HG03342 (cell line): Measurements from ENCODE around the gene SMR3B.

ENCODE experiments used
- ATAC-seq: cut with Tn5 transposase; IDR thresholded peaks from one replicate; pipeline ENCODE4 v1.9.1; 2021; ENCODE audit warnings: mild to moderate bottlenecking, moderate library complexity; ENCODE audit not compliant: unreplicated experiment

Gene SMR3B

DNA sequence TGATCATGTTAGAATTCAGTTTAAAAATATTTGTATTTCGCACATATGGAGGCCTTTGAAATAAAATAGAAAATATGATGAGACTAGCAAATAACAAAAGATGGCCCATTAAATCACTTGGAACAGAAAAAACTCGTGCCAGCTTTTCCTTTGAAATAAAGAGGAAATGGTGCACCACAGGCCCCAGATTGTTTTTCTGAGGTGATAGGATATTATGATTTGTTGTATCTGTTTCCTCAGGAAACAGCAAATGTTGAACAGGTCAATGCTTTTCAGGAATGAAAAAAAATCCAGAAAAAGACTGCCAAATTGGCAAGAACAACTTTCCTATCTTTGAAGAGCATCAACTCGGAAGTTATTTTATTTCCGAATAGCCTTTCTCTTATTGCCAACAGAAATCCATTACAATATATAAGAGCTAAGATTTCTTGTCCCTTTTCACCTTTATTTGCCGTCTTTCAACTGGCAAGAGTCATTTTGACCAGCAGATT is at the start of gene SMR3B:
SMR3B (plus strand) TSS at position 441 of the 491 bp plus-strand sequence. CDS start 1,380 bp downstream, outside the sequence.
- no peak for ATAC-seq

DNA sequence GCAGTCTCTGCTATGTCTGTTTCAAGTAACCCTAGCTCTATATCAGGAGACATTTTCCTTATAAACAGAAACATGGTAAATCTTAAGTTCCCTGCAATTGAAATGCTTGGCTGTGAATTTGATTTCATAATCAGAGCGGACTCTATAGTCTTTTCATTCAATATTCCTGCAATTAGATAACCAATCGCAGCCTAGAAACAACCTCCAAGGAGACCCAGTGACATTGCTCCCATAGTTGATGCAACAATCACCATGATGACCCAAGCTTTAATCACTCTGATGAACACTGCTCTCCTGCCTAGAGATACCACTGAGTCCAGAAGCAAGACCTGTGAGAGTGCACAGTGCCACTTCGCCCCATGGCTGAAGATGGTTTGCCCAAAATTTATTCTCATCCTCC is 48.2 kb upstream of the SMR3B start, which contains the start of gene CABS1:
CABS1 (plus strand) TSS at position 301 of the 400 bp plus-strand sequence; CDS start at position 360, 59 bp downstream.
- ATAC-seq = no peak

DNA sequence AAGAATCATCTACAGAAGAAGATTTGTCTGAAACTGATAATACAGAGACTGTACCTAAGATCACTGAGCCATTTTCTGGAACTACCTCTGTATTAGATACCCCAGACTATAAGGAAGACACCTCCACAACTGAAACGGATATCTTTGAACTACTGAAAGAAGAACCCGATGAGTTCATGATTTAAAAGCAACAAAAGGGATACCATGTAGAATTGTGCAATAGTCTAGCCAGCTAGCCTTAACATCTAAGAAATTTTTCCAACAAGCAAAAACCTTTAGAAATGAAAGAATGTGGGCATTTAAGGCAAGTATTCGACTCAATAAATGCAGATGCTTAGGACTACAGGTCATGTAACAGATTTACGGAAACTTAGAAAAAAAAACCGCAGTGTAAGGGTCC is 46.9 kb upstream of the SMR3B start:
- no peak for ATAC-seq

DNA sequence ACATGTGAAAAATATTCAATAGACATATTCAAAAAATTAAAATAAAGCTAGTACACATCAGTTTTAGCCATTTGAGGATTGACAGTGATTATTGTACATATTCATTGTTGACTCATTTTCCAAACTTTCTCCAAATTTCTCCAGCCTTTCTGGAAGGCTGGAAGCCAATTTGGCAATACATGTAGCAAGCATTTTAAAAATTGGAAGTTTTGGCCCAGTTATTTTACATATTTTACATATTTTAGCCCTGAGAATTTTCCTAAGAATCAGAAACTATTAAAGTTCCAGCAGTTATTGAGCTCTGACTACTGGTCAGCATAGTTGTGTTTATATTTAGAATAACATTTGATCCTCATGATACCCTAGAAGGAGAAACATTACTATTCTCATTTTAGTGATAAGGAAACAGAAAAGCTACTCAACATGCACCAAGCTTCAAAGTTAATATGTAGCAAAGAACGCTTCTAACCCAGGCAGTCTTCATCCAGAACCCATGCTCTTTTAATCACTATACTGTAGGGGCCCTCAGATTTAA is 45.0 kb upstream of the SMR3B start:
- no peak for ATAC-seq

DNA sequence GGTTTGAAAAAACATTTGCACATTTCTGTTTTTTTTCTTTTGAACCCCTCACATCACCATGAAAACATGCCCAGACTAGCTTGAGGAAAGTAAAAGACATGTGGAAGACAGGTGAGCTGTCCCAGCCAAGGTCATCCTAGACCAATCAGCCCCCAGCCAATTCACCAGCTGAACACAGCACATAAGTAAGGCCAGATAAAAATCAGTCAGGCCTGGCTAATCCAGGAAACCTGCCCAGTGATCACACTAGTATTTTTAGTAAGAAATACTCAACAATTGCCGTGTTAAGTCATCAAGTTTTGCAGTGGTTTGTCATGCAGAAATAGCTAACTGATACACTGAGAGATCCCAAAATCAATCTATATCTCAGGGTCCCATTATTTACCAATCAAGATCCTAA is 26.7 kb upstream of the SMR3B start:
- no peak for ATAC-seq

DNA sequence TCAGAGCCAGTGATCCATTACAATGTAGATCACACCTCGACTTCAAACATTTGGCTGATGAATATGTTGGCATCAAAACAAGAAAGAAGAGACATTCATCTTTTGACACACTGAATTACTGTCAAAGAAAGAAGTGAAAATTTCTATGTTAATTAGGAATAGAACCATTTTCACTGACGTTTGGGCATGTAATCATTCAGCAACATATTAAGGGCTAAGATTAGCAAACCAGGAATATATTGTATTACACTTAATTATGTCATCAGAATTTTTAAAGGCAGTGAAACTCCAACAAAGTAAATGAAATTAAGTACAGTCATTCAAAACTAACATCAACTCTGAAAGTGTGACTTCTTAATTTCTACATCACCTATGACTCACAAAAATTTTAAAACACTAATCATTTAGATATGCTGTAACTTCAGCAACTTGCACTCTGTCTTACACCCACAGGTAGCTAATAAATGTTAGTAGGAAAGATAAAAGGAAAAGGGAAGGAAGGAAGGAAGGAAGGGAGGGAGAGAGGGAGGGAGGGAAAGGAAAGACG is 23.7 kb upstream of the SMR3B start:
- no peak for ATAC-seq

DNA sequence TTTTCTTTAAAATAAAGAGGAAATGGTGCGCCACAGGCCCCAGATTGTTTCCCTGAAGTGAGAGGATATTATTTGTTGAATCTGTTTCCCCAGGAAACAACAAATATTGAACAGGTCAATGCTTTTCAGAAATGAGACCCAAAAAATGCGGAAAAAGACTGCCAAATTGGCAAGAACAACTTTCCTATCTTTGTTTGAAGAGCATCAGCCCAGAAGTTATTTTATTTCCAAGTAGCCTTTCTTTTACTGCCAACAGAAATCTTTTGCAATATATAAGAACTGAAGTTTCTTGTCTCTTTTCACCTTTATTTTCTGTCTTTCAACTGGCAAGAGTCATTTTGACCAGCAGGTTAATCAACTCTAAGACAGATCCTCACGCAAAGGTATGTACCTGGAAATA is 22.5 kb upstream of the SMR3B start, which contains the start of gene SMR3A:
SMR3A (plus strand) TSS at position 301 of the 400 bp plus-strand sequence. CDS start 1,356 bp downstream, outside the sequence.
- ATAC-seq = no peak

DNA sequence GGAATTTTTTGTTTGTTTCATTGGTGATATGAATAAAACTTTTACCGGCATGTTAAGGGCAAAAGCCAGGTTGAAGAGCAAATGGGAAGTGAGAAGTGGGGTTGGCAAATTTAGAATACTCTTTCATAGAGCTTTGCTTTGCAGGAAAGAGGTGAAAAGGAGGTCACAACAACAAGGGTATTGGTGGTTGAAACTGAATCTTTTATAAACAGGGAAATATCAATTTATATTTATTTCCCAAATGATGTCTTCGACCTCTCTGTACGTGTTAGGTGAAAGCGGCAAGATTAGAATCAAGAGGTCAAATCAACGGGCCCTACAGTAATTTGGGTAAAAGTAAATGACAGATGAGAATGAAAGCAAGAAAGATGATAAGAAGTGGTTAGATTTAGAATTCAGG is 18.9 kb upstream of the SMR3B start:
- ATAC-seq = no peak

DNA sequence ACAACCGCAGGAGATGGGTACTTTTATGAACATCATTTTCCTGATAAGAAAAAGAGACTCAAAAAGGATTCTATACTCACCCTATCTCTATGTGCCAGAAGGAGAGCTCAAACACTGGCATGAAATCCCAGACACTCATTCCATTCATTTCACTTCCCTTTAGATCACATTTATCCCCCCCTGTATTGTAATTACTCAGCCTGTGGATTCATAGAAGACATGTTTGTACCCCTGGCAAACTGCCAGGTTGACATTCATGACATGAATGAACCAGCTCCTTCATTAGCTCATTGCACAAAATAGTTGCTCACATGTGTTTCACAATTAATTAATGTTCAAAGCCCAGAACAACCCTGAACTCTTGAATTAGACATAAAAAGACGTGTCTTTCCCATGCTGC is 17.5 kb upstream of the SMR3B start:
- ATAC-seq = peak; percentile 39

DNA sequence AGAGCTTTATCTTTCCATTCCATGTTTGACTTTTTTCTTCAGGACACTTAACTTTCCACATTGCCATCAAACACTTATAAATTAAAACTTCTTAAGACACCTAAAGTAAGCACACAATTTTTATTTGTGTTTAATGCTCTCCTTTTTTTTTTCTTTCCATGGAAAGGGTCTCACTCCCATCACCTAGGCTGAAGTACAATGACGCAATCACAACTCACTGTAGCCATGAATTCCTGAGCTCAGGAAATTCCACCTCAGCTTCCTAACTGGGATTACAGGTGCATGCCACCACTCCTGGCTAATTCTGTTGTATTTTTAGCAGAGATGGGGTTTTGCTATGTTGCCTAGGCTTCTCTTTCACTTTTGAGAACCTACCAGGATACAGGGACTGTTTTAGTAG is 15.1 kb upstream of the SMR3B start:
- no peak for ATAC-seq

DNA sequence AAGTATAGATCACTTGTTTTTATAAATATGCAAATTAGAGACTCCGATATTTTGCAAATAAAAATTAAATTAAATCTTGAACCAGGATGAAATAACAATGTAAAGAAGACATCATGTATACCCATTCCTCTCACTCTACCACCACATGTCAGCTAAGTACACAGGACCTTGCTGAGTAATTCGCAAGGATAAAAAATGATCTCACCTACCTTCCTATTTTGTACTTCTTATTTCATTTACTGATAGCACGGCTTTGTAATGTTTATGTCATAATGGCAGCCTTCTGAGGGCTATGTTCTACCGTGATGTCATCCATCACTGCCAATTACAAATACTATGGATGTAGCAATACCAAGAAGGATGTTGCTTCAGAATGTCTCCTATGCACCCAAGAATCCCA is 10.9 kb upstream of the SMR3B start:
- no peak for ATAC-seq

DNA sequence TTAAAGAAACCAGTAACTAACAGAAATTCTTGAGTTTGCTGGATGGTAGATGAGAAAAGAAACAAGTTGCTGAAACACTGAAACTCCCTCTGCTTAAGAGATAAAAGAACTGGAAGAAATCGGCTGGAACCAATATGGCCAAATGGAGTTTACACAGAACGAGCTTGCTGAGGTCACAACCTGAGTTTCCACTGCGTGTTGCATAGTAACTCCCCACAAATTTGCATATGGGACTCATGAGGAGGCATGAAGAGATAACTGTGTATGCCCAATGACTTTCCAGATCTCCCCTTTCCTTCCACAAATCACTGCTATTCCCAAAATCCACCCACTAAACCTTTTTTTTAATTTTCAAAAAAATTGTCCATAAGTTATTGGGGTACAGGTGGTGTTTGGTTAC is 10.2 kb upstream of the SMR3B start:
- ATAC-seq = no peak

DNA sequence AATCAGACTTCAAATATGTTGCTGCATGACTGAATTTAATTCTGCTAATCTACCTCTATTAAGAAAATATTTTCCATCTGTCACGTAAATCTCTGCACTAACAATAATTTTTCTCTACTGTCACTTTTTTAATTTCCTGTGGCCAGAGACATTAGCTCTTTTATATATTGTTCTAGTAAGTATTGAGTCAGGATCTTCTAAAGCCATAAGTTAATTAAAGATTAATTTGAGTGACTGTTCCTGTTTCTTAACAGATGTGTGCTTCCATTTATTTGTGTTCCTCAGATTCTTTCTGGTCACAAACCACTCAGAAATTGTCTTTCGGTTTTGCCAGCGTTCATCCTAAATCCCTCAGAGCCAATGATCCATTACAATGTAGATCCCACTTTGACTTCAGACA is 2.4 kb upstream of the SMR3B start:
- no peak for ATAC-seq

DNA sequence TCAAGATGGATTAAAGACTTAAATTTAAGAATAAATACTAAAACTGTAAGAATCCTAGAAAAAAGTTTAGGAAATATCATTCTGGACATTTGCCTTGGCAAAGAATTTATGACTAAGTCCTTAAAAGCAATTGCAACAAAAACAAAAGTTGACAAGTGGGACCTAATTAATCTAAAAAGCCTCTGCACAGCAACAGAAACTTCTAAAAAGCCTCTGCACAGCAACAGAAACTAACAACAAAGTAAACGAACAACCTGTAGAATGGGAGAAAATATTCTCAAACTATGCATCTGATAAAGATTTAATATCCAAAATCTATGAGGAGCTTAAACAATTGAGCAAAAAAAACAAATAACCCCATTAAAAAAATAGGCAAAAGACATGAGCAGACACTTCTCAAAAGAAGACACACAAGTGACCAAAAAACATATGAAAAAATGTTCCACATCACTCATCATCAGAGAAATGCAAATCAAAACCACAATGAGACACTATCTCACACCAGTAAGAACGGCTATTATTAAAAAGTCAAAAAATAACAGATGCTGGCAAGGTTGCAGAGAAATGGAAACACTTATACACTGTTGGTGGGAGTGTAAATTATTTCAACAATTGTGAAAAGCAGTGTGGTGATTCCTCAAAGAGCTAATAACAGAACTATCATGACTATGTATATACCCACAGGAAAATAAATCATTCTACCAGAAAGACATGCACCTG is 9.3 kb downstream of the SMR3B start:
- peak; percentile 56 for ATAC-seq

DNA sequence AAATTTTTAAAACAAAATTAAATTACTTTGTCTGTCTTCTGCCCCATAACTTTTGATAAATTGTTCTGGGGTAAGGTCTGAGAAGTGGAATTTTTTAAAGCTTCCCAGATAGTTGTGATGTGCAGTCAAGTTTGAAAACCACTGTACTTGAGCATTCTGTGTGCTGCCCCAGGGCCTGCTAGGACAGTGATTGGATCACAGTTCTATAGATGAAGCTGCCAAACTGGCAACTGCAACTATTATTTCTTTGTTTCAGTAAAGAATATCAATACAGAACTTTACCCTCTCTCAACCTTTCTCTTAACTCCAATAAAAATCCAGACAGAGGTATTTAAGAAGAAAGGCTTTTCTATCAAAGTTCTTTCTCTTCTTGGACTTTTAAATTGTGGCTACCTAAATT is 14.6 kb downstream of the SMR3B start, which contains the start of gene OPRPN:
OPRPN (plus strand) TSS at position 361 of the 400 bp plus-strand sequence. CDS start 1,346 bp downstream, outside the sequence.
- ATAC-seq = no peak

DNA sequence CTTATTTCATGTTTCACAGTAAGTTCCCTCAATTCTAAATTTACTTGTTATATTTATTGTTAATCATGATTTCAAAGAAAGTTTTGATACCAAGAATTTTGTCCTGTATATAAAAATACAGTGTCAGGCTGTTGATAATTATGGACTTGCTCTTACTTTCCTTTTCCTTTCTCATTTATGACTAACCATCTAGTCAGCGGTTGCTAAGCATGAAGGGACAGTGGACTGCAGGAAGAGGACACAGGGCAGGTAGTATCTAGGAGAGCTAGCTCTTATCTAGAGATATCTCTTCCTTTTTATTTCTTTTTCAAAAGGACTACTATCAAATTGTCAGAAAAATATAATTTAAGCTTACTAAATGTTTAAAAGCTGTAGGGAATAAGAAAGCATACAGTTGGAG is 16.4 kb downstream of the SMR3B start:
- ATAC-seq = no peak

DNA sequence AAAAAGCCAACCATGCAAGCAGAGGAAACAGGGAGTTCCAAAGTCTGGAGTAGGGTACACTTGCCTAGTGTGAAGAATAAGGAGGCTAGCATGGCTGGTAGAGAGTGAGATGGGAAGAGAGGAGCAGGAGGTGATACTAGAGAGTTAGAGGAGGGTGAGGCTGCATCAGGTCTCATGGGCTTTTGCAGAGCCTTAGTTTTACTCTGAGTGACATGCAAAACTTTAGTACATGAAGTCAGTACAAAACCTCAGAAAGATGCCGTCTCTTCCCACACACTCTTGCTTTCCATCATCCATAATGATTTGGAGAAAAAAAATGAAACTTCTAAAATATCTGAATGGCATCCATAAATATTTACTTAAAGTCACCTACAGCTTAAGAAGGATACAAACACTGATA is 19.8 kb downstream of the SMR3B start:
- ATAC-seq = no peak

DNA sequence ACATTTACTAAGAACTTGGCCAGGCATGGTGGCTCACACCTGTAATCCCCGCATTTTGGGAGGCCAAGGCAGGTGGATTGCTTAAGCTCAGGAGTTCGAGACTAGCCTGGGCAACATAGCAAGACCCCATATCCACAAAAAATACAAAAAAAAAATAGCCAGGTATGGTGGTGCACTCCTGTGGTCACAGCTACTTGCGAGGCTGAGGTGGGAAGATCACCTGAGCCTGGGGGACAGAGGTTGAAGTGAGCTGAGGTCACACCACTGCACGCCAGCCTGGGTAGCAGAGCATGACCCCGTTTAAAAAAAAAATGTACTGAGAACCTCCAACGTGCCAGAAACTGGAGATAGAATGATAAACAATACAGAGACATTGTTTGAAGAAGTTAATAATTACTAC is 22.8 kb downstream of the SMR3B start:
- ATAC-seq = peak; percentile 78

DNA sequence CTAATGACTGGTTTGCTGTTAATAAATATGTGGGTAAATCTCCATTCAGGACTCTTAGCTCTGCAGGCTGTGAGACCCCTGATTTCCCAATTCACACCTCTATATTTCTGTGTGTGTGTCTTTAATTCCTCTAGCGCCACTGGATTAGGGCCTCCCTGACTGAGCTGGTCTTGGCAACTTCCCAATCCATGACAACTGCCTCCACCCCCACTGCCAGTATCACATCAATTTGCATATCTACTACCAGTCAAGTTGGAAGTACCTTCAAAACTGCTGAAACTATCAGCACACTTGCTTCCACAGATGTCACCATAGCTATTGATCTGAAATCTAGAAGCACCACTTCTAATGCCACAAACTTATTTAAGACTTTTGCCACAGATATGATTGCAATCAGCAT is 42.4 kb downstream of the SMR3B start:
- ATAC-seq = no peak

DNA sequence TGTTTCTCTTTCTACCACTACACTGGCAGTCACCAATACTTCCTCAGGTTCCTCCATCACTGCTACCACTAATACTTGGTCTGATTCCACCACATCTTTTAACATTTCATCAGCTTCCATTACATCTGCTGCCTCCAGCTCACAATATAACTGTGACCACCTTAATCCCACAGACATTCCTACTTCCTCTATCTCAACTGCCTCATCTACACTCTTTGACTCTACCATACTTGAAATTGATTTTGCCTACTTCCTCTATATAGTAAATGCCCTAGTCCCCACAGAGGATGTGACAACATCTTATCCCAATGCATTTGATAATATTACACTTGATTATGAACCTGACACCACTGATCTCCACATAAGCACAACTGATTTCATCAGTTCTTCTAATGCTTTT is 43.9 kb downstream of the SMR3B start:
- ATAC-seq = no peak

DNA sequence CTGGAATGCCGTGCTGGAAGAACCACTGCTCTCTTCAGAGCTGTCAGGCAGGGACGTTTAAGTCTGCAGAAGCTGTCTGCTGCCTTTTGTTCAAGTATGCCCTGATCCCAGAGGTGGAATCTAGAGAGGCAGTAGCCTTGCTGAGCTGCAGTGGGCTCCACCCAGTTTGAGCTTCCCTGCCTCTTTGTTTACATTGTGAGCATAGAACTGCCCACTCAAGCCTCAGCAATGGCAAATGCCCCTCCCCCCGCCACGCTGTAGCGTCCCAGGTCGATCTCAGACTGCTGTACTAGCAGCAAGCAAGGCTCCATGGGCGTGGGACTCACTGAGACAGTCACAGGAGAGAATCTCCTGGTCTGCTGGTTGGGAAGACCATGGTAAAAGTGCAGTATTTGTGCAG is 54.3 kb downstream of the SMR3B start:
- ATAC-seq = no peak
